HepG2 (cell line): Measurements from ENCODE around the gene ZBTB7C. TPM values are rescaled to one million over a fixed set of nuclear protein-coding genes. Genes with fewer than 3 reads are reported as not detected.

Experiments used
- ATAC-seq: fragments of 200-7000 bp; cut with Tn5 transposase; 3 replicates; pipeline ENCODE4 v1.9.1; 2020; ENCODE audit warnings: mild to moderate bottlenecking, moderate library complexity
- BruUV-seq: library from RNA; stranded (reverse); fragments of 400-500 nt; replicated peaks from 2 replicates; lab custom pipeline; 2021; lab: Mats Ljungman, UMichigan
- CTCF ChIA-PET: fragments of 300-600 bp; formaldehyde crosslinking; extraction: SDS; loops from one replicate; lab custom pipeline; 2021; ENCODE audit warnings: low total read pairs, inconsistent platforms, low intra/inter-chr PET ratio; lab: Yijun Ruan, JAX
- POLR2A ChIA-PET: fragments of 350-600 bp; sonication (Branson Sonifier 250); formaldehyde crosslinking; loops from one replicate; lab custom pipeline; 2020; ENCODE audit warnings: antibody characterized with exemption, inconsistent platforms; lab: Yijun Ruan, JAX
- DNase-seq: peaks from one replicate; pipeline ENCODE4 v3.0.0-alpha.2; 2015; ENCODE audit warnings: low spot score
- FAIRE-seq: peaks from 3 replicates; lab custom pipeline; 2011; peaks lifted over from hg19 to GRCh38; lab: Jason Lieb, UNC
- H2AFZ ChIP-seq: one replicate; pipeline ENCODE4 v1.6.1; 2011; ENCODE audit warnings: low read length, inconsistent platforms
- H3K27ac ChIP-seq: fragments of 300-600 bp; 3 replicates; pipeline ENCODE4 v1.8.0; 2011; ENCODE audit warnings: mixed run types, mild to moderate bottlenecking, mixed read lengths, low read length, inconsistent platforms; ENCODE audit not compliant: insufficient read depth; ENCODE audit errors: extremely low read length
- H3K27me3 ChIP-seq, 2 experiments: fragments of 200-600 bp in 1 of 2; 2 replicates in 1 of 2; 3 replicates in 1 of 2; pipeline versions ENCODE4 v1.6.0 to v1.8.0; 2011; ENCODE audit warnings: low read length in 2 of 2, mild to moderate bottlenecking in 2 of 2, moderate library complexity in 2 of 2, inconsistent platforms in 1 of 2; ENCODE audit not compliant: insufficient read depth in 2 of 2, control insufficient read depth in 1 of 2
- H3K36me3 ChIP-seq, 2 experiments: fragments of 200-600 bp in 1 of 2; replicated peaks in 1 of 2; 2 replicates in 1 of 2; 3 replicates in 1 of 2; pipeline versions ENCODE4 v1.5.1 to v1.8.0; 2011; ENCODE audit warnings: low read length in 2 of 2, inconsistent platforms in 1 of 2; ENCODE audit not compliant: insufficient read depth in 2 of 2, control insufficient read depth in 1 of 2
- H3K4me1 ChIP-seq: 2 replicates; pipeline ENCODE4 v1.5.1; 2012; ENCODE audit warnings: low read length, inconsistent platforms; ENCODE audit not compliant: insufficient read depth
- H3K4me2 ChIP-seq: 2 replicates; pipeline ENCODE4 v1.6.0; 2011; ENCODE audit warnings: low read depth, low read length, inconsistent platforms
- H3K4me3 ChIP-seq, 3 experiments: fragments of 200-600 bp in 1 of 3; sonication (generic), shearing (Covaris generic) in 1 of 3; replicated peaks in 1 of 3; 2 replicates each; pipeline ENCODE4 v1.5.1; 2011 to 2016; ENCODE audit warnings: low read length in 3 of 3, inconsistent platforms in 2 of 3, low read depth in 2 of 3, mild to moderate bottlenecking in 2 of 3, control low read depth in 1 of 3, mixed read lengths in 1 of 3; ENCODE audit not compliant: insufficient read depth in 1 of 3
- H3K79me2 ChIP-seq: one replicate; pipeline ENCODE4 v1.6.1; 2011; ENCODE audit warnings: low read length, inconsistent platforms; ENCODE audit not compliant: insufficient read depth
- H3K9ac ChIP-seq: 2 replicates; pipeline ENCODE4 v1.6.0; 2011; ENCODE audit warnings: mild to moderate bottlenecking, low read depth, low read length, inconsistent platforms; ENCODE audit not compliant: insufficient read depth
- H3K9me3 ChIP-seq: 2 replicates; pipeline ENCODE4 v1.5.1; 2012; ENCODE audit warnings: mild to moderate bottlenecking, low read length
- H4K20me1 ChIP-seq: 2 replicates; pipeline ENCODE4 v1.6.0; 2011; ENCODE audit warnings: inconsistent platforms, mild to moderate bottlenecking, low read length, moderate library complexity; ENCODE audit not compliant: insufficient read depth
- ADNP ChIP-seq: sonication (generic); formaldehyde crosslinking; IDR thresholded peaks from 2 replicates; pipeline ENCODE4 v1.4.0; 2020; ENCODE audit warnings: missing genetic modification reagents
- CREM ChIP-seq, 2 experiments: sonication (generic) in 1 of 2; formaldehyde crosslinking in 1 of 2; IDR thresholded peaks; 2 replicates each; pipeline versions ENCODE4 v1.4.0 to v1.6.1; 2016 to 2020; ENCODE audit warnings: antibody characterized with exemption in 1 of 2, mild to moderate bottlenecking in 1 of 2, missing genetic modification reagents in 1 of 2
- GATA4 ChIP-seq: sonication (generic); IDR thresholded peaks from 2 replicates; pipeline ENCODE4 v1.6.1; 2016; ENCODE audit warnings: antibody characterized with exemption, low read depth, borderline replicate concordance
- HNRNPUL1 ChIP-seq: fragments of 200-400 bp; formaldehyde crosslinking; IDR thresholded peaks from 2 replicates; pipeline ENCODE4 v1.6.1; 2017; ENCODE audit warnings: low read depth, mild to moderate bottlenecking, low read length, moderate library complexity
- ZBTB42 ChIP-seq: sonication (generic); formaldehyde crosslinking; IDR thresholded peaks from 2 replicates; pipeline ENCODE4 v1.5.0; 2020; ENCODE audit warnings: mild to moderate bottlenecking, missing genetic modification reagents
- ZNF432 ChIP-seq: sonication (generic); formaldehyde crosslinking; IDR thresholded peaks from 2 replicates; pipeline ENCODE4 v1.5.0; 2020; ENCODE audit warnings: missing genetic modification reagents, mild to moderate bottlenecking, borderline replicate concordance
- ZNF549 ChIP-seq: sonication (generic); formaldehyde crosslinking; IDR thresholded peaks from 2 replicates; pipeline ENCODE4 v1.5.0; 2020; ENCODE audit warnings: missing genetic modification reagents
- WGBS: methylation state at CpG from one replicate; pipeline ENCODE4 v1.1.6; 2017; ENCODE audit warnings: low lambda C conversion rate; 5-methylcytosine and 5-hydroxymethylcytosine counted together
- in situ Hi-C: cut with HindIII; loops from 2 replicates; pipeline ENCODE4 v1.10.0; 2017; ENCODE audit warnings: low pct_unique_long_range_greater_than_20kb; ENCODE audit not compliant: extremely low pct_ligation_motif_present
- intact Hi-C: fragments of 100-400 bp; cut with micrococcal nuclease; formaldehyde crosslinking; loops from one replicate; pipeline ENCODE4 v1.10.0; 2022; ENCODE audit not compliant: unreplicated experiment
- polyA plus RNA-seq, 8 experiments: library from polyadenylated mRNA; depleted of rRNA in 3 of 8; stranded (reverse) in 7 of 8; unstranded in 1 of 8; fragments of >200 nt; fragmentation: Illumina TruSeq in 4 of 8; extraction: Trizol in 4 of 8; gene quantifications; 2 replicates each; pipeline versions ENCODE4 v1.2.1 to v1.2.3, GENCODE V29; 2011 to 2016; ENCODE audit warnings: low read depth in 4 of 8, missing spikeins in 1 of 8, mixed read lengths in 1 of 8; ENCODE audit not compliant: insufficient read depth in 1 of 8
- total RNA-seq, 5 experiments: library from RNA; depleted of rRNA; stranded (reverse); fragments of >200 nt; fragmentation: Illumina TruSeq; extraction: Trizol; gene quantifications; 2 replicates each; pipeline ENCODE4 v1.2.3, GENCODE V29; 2016; ENCODE audit warnings: low read depth in 1 of 5
- TF ChIP-seq, protein P1 (sequence below): IDR thresholded peaks from 2 replicates; pipeline ENCODE4 v1.4.0; 2020; ENCODE audit warnings: mild to moderate bottlenecking, missing genetic modification reagents
- TF ChIP-seq, protein P2 (sequence below): sonication (generic); formaldehyde crosslinking; IDR thresholded peaks from 2 replicates; pipeline ENCODE4 v1.4.0; 2020; ENCODE audit warnings: missing genetic modification reagents
- TF ChIP-seq, protein P3 (sequence below): sonication (generic); formaldehyde crosslinking; IDR thresholded peaks from 2 replicates; pipeline ENCODE4 v1.4.0; 2020; ENCODE audit warnings: missing genetic modification reagents, borderline replicate concordance
- TF ChIP-seq, protein P4 (sequence below): sonication (generic); formaldehyde crosslinking; IDR thresholded peaks from 2 replicates; pipeline ENCODE4 v1.9.0; 2021; ENCODE audit warnings: missing genetic modification reagents, borderline replicate concordance

ZBTB7C gene
- total and polyA plus RNA-seq, 2 of the 13 experiments (the other 11 are each of a cell fraction or from before 2014, with no cell fraction given): 0.01 to 0.04 TPM

DNA sequence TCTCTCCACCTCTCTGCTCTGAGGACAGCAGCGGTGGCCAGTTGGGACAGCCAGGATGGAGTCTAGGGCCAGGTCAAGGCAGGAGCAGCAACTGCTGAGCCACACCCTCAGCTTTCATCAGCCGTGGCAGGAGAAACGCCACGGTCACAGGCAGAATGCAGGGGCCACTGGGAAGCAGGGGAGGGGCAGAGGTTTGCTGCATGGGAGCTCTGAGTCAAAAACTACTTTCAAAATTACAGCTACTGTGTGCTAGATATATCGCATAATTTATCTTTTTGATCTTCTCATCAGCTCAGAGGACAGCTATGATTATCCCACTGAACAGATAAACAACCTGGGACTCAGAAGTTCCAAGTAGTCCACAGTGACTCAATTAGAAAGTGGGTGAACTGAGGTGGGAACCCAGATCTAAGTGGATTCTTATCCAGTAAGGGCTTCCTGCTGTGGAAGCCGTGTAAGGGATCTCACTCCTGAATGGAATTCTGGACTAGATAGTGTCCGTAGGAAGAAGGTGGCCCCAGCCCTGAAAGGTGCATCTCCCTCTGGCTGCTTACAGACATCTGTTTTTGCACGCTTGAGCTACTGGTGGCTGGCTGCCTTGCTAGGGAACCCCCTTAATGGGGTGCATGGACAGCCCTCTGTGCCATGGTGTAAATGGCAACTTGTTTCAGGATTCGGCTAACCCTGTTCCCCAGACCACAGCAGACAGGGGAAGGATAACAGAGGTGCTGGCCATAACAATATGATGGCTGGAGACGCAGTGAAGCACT lies 284.1 kb downstream of the ZBTB7C start (continued):
- TF ChIP-seq, protein P1, sequence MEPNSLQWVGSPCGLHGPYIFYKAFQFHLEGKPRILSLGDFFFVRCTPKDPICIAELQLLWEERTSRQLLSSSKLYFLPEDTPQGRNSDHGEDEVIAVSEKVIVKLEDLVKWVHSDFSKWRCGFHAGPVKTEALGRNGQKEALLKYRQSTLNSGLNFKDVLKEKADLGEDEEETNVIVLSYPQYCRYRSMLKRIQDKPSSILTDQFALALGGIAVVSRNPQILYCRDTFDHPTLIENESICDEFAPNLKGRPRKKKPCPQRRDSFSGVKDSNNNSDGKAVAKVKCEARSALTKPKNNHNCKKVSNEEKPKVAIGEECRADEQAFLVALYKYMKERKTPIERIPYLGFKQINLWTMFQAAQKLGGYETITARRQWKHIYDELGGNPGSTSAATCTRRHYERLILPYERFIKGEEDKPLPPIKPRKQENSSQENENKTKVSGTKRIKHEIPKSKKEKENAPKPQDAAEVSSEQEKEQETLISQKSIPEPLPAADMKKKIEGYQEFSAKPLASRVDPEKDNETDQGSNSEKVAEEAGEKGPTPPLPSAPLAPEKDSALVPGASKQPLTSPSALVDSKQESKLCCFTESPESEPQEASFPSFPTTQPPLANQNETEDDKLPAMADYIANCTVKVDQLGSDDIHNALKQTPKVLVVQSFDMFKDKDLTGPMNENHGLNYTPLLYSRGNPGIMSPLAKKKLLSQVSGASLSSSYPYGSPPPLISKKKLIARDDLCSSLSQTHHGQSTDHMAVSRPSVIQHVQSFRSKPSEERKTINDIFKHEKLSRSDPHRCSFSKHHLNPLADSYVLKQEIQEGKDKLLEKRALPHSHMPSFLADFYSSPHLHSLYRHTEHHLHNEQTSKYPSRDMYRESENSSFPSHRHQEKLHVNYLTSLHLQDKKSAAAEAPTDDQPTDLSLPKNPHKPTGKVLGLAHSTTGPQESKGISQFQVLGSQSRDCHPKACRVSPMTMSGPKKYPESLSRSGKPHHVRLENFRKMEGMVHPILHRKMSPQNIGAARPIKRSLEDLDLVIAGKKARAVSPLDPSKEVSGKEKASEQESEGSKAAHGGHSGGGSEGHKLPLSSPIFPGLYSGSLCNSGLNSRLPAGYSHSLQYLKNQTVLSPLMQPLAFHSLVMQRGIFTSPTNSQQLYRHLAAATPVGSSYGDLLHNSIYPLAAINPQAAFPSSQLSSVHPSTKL: no peak
- TF ChIP-seq ZBTB42 (CRISPR knock-in tag) (no peak), ZNF549 (CRISPR knock-in tag) (no peak)

DNA sequence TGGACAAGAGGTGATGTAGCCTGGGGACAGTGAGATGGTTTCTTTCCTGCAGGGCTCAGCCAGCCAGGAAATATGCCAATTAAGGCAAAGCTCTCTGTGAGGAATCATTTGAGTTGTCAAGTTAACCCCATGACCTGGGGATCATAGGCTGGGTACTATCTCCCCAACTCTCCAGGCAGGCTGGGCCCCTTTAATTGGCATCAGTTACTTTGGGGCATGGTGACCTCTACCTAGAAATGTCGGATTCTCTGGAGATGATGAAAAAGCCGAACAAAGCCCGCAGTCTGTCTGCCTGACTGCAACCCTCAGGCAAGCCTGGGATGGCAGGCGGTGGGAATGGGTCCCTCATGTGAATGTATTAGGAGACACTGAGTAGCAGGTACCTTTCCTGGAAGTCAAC lies 285.2 kb downstream of the ZBTB7C start:
- H3K9me3 ChIP-seq: no peaks in the 10 kb centered on the region
- TF ChIP-seq, protein P2, sequence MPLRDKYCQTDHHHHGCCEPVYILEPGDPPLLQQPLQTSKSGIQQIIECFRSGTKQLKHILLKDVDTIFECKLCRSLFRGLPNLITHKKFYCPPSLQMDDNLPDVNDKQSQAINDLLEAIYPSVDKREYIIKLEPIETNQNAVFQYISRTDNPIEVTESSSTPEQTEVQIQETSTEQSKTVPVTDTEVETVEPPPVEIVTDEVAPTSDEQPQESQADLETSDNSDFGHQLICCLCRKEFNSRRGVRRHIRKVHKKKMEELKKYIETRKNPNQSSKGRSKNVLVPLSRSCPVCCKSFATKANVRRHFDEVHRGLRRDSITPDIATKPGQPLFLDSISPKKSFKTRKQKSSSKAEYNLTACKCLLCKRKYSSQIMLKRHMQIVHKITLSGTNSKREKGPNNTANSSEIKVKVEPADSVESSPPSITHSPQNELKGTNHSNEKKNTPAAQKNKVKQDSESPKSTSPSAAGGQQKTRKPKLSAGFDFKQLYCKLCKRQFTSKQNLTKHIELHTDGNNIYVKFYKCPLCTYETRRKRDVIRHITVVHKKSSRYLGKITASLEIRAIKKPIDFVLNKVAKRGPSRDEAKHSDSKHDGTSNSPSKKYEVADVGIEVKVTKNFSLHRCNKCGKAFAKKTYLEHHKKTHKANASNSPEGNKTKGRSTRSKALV (CRISPR knock-in tag): no peak
- TF ChIP-seq GATA4: no peak
- TF ChIP-seq, protein P3, sequence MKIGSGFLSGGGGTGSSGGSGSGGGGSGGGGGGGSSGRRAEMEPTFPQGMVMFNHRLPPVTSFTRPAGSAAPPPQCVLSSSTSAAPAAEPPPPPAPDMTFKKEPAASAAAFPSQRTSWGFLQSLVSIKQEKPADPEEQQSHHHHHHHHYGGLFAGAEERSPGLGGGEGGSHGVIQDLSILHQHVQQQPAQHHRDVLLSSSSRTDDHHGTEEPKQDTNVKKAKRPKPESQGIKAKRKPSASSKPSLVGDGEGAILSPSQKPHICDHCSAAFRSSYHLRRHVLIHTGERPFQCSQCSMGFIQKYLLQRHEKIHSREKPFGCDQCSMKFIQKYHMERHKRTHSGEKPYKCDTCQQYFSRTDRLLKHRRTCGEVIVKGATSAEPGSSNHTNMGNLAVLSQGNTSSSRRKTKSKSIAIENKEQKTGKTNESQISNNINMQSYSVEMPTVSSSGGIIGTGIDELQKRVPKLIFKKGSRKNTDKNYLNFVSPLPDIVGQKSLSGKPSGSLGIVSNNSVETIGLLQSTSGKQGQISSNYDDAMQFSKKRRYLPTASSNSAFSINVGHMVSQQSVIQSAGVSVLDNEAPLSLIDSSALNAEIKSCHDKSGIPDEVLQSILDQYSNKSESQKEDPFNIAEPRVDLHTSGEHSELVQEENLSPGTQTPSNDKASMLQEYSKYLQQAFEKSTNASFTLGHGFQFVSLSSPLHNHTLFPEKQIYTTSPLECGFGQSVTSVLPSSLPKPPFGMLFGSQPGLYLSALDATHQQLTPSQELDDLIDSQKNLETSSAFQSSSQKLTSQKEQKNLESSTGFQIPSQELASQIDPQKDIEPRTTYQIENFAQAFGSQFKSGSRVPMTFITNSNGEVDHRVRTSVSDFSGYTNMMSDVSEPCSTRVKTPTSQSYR (CRISPR knock-in tag): no peak
- TF ChIP-seq ADNP: no peak
- TF ChIP-seq, protein P4, sequence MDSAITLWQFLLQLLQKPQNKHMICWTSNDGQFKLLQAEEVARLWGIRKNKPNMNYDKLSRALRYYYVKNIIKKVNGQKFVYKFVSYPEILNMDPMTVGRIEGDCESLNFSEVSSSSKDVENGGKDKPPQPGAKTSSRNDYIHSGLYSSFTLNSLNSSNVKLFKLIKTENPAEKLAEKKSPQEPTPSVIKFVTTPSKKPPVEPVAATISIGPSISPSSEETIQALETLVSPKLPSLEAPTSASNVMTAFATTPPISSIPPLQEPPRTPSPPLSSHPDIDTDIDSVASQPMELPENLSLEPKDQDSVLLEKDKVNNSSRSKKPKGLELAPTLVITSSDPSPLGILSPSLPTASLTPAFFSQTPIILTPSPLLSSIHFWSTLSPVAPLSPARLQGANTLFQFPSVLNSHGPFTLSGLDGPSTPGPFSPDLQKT: no peak
- TF ChIP-seq ZNF432 (CRISPR knock-in tag): no peak
- TF ChIP-seq CREM (IDR thresholded peaks at IDR 0.05): no peak
- TF ChIP-seq CREM (CRISPR knock-in tag; IDR thresholded peaks at IDR 0.05): no peak
- TF ChIP-seq HNRNPUL1: no peak
- DNase-seq: no peak
- H3K4me1 ChIP-seq: no peaks in the 10 kb centered on the region
- FAIRE-seq: no peak
- no peak overlapping the region for H2AFZ ChIP-seq
- no peak overlapping the region for H3K27ac ChIP-seq
- ChIA-PET CTCF (no interaction called here), POLR2A (no interaction called here)
- 10% methylated on average over 4 of the region's 4 CpGs for WGBS
- BruUV-seq: no TSS peak
- in situ Hi-C loops (no loop called here), intact Hi-C loops (no loop called here)
- ATAC-seq: no peak
- H4K20me1 ChIP-seq: no peaks in the 10 kb centered on the region
- no peaks in the 10 kb centered on the region for H3K79me2 ChIP-seq
- H3K27me3 ChIP-seq: peaks cover 4% of the 10 kb centered on the region in 2 experiments; a peak in 3 of 5 replicates
- no peak overlapping the region for H3K9ac ChIP-seq
- no peaks in the 10 kb centered on the region for H3K36me3 ChIP-seq
- H3K4me2 ChIP-seq: no peak overlapping the region
- no peak overlapping the region for H3K4me3 ChIP-seq
